DOHH2 (cell line): ENCODE measurements around the gene TLR9.

Experiments
- EZH2phosphoT487 ChIP-seq: fragments of 200-600 bp; sonication (generic); IDR thresholded peaks from 2 replicates; pipeline ENCODE4 v1.6.1; 2017; ENCODE audit warnings: borderline replicate concordance, mild to moderate bottlenecking, antibody characterized with exemption, low read length, moderate library complexity, mixed read lengths
- TF ChIP-seq, protein P1 (sequence below): fragments of 200-600 bp; sonication (generic); IDR thresholded peaks from one replicate; pipeline ENCODE4 v1.5.1; 2014; ENCODE audit warnings: antibody characterized with exemption, mild to moderate bottlenecking, low read depth, low read length; ENCODE audit not compliant: poor library complexity, severe bottlenecking

DNA sequence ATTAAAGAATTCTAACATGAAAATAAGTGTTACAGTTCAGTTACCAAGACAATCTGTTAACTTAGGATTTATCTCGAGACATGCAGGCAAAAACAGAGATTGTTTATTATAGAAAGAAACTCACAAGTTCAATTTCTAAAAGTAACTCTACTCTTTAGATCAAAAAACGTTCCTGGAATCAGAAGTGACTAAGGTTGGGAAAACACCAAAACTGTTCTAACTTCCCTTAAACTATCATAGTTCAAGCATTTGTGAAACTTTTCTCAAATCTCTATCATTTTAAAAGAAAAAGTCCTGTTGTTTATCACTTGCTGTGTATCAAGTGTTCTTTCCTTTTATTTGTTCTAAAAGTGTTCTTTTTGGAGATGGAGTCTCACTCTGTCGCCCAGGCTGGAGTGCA lies 44.3 kb upstream of the TLR9 start:
- TF ChIP-seq, protein P1, sequence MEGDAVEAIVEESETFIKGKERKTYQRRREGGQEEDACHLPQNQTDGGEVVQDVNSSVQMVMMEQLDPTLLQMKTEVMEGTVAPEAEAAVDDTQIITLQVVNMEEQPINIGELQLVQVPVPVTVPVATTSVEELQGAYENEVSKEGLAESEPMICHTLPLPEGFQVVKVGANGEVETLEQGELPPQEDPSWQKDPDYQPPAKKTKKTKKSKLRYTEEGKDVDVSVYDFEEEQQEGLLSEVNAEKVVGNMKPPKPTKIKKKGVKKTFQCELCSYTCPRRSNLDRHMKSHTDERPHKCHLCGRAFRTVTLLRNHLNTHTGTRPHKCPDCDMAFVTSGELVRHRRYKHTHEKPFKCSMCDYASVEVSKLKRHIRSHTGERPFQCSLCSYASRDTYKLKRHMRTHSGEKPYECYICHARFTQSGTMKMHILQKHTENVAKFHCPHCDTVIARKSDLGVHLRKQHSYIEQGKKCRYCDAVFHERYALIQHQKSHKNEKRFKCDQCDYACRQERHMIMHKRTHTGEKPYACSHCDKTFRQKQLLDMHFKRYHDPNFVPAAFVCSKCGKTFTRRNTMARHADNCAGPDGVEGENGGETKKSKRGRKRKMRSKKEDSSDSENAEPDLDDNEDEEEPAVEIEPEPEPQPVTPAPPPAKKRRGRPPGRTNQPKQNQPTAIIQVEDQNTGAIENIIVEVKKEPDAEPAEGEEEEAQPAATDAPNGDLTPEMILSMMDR: no peak
- no peak for TF ChIP-seq EZH2phosphoT487
